Lower leg skin (tissue), 4 donors: ENCODE measurements around the gene STAT2. TPM values are rescaled to one million over a fixed set of nuclear protein-coding genes. Genes with fewer than 3 reads are reported as not detected.
"Not testable (repeated sequence)": the region's sequence is repeated elsewhere in the genome, so short reads cannot be mapped to it uniquely, and the experiment has no call there.

Source experiments
- DNase-seq, 2 donors: peaks; one replicate each; pipeline ENCODE4 v3.0.0-alpha.2; 2019; ENCODE audit warnings: low spot score in 2 of 2
- H3K4me3 ChIP-seq: fragments of 200-600 bp; sonication (generic); 2 replicates; pipeline ENCODE4 v1.5.1; 2017; ENCODE audit warnings: mild to moderate bottlenecking, low read depth; ENCODE audit not compliant: poor library complexity, severe bottlenecking
- CTCF ChIP-seq, 3 donors: fragments of 450-650 bp; IDR thresholded peaks; one replicate each; pipeline ENCODE4 v1.5.1; 2016; ENCODE audit warnings: antibody characterized with exemption in 3 of 3, mild to moderate bottlenecking in 3 of 3, moderate library complexity in 2 of 3
- POLR2A ChIP-seq, 2 donors: fragments of 450-650 bp; IDR thresholded peaks; one replicate each; pipeline ENCODE4 v1.6.1; 2016 to 2017; ENCODE audit warnings: antibody characterized with exemption in 2 of 2, mild to moderate bottlenecking in 1 of 2, moderate library complexity in 1 of 2
- WGBS, 2 donors: methylation state at CpG; one replicate each; pipeline ENCODE4 v1.1.5; 2018; 5-methylcytosine and 5-hydroxymethylcytosine counted together
- intact Hi-C: fragments of 100-400 bp; cut with DNase I; formaldehyde crosslinking; loops from one replicate; pipeline ENCODE4 v1.15.0; 2023; ENCODE audit warnings: low total_unique reads
- total RNA-seq, 4 donors: library from RNA; depleted of rRNA; stranded (reverse); fragments of >200 nt; gene quantifications; one replicate each; pipeline ENCODE4 v1.1.0, GENCODE V29; 2016

The STAT2 gene
- total RNA-seq = 10 to 100 TPM; 60.8 to 98.4 (median 92.5) TPM

- peak; percentile 99 to 100 for DNase-seq
- intact Hi-C loops = no loop called here
- no peak for TF ChIP-seq CTCF (IDR thresholded peaks at IDR 0.05)
- TF ChIP-seq POLR2A (IDR thresholded peaks at IDR 0.05) = no peak
Measured at GRCh38 chr12:56359851-56360767, at the start of gene STAT2. Gene STAT2, minus strand, starts transcription at chr12:56360107. Its CDS starts 3,536 bp downstream, at chr12:56356571.

GRCh38 chr12:56408799-56409417 lies 49.0 kb upstream of the STAT2 start:
- intact Hi-C loops = no loop called here
- WGBS, 2 donors = 90 to 91% methylated on average over 5 of the region's 5 CpGs

More at GRCh38 chr12:56359851-56360767, at the start of gene STAT2:
- 0 to 1% methylated on average over 48 to 50 of the region's 54 CpGs for WGBS, 2 donors
- H3K4me3 ChIP-seq = peak within 1 kb of the TSS; percentile 66

DNA sequence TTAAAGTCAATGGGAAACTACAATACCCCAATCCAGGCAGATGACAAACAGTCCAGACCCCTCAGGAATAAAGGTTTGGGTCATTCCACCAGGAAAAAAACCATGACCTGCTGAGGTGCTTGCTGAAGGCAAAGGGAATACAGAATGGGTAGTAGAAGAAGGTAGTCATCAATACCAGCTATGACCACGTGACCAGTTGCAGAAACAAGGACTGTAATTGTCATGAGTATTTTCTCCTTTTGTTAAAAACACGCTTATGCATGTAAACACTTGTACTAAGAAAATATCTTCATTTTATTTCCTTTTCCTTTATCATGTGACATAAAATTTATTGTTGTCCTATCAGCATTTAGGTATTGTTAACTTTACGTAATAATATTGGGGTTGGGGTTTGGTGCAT lies 44.3 kb upstream of the STAT2 start:
- intact Hi-C loops, DNase-seq, H3K4me3 ChIP-seq: not testable (repeated sequence)
- WGBS, 2 donors = 91 to 97% methylated on average over 3 of the region's 3 CpGs

More at GRCh38 chr12:56408799-56409417, 49.0 kb upstream of the STAT2 start:
- DNase-seq = no peak
- TF ChIP-seq CTCF (IDR thresholded peaks at IDR 0.05) (no peak), POLR2A (IDR thresholded peaks at IDR 0.05) (no peak)
- H3K4me3 ChIP-seq = no peak overlapping the region

DNA sequence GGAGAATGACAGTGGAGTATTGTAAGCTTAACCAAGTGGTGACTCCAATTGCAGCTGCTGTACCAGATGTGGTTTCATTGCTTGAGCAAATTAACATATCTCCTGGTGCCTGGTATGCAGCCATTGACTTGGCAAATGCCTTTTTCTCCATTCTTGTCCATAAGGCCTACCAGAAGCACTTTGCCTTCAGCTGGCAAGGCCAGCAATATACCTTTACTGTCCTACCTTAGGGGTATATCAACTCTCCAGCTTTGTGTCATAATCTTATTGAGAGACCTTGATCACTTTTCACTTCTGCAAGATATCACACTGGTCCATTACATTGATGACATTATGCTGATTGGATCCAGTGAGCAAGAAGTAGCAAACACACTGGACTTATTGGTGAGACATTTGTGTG lies 41.7 kb upstream of the STAT2 start:
- DNase-seq, intact Hi-C loops, H3K4me3 ChIP-seq: not testable (repeated sequence)

GRCh38 chr12:56401125-56401524 lies 41.2 kb upstream of the STAT2 start:
- 76 to 83% methylated on average over 1 to 2 of the region's 3 CpGs for WGBS, 2 donors
- H3K4me3 ChIP-seq, intact Hi-C loops: not testable (repeated sequence)
- peak in 1 of 2 donors; percentile 3 for DNase-seq

DNA sequence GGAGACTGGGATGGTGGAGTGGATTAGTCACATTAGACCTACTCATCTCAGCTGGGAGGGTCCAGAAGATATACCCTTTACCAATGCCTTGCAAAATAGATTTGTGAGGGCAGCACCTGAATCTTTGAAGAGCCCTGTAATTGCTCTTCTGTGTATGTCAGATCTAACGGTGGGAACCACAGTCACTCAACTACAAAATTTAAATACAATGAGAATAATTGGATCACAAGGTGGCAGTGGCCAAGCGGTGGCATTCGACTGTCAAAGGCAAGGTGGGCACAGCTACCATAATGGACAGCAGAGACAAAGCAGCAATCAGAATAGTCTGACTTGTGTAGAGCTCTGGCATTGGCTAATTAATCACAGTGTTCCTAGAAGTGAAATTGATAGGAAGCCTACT lies 39.6 kb upstream of the STAT2 start:
- intact Hi-C loops, H3K4me3 ChIP-seq, DNase-seq: not testable (repeated sequence)
- whole genome bisulfite sequencing, 2 donors = 88 to 98% methylated on average over 3 of the region's 3 CpGs

GRCh38 chr12:56398324-56398723 lies 38.4 kb upstream of the STAT2 start:
- H3K4me3 ChIP-seq = no peak overlapping the region
- DNase-seq = no peak
- intact Hi-C loops = no loop called here
- TF ChIP-seq CTCF (IDR thresholded peaks at IDR 0.05) = no peak
- TF ChIP-seq POLR2A (IDR thresholded peaks at IDR 0.05) = no peak
